K562 (cell line): ENCODE measurements around the gene RABL6. TPM values are rescaled to one million over a fixed set of nuclear protein-coding genes. Genes with fewer than 3 reads are reported as not detected.

Source experiments
- HMGXB4 ChIP-seq: sonication (generic); formaldehyde crosslinking; IDR thresholded peaks from 2 replicates; pipeline ENCODE4 v1.8.1; 2023; ENCODE audit warnings: mild to moderate bottlenecking, missing genetic modification reagents
- HOXB6 ChIP-seq: fragments of 250-450 bp; sonication (Bioruptor Pico); IDR thresholded peaks from 2 replicates; pipeline ENCODE4 v1.5.1; 2022; ENCODE audit warnings: mild to moderate bottlenecking, borderline replicate concordance
- MBD1 ChIP-seq: fragments of 250-450 bp; sonication (Bioruptor Pico); IDR thresholded peaks from 2 replicates; pipeline ENCODE4 v1.8.0; 2022; ENCODE audit warnings: inconsistent platforms
- MECOM ChIP-seq: fragments of 250-450 bp; sonication (Bioruptor Pico); IDR thresholded peaks from 2 replicates; pipeline ENCODE4 v1.8.0; 2022; ENCODE audit warnings: inconsistent platforms
- MTF1 ChIP-seq: fragments of 250-450 bp; sonication (Bioruptor Pico); IDR thresholded peaks from 2 replicates; pipeline ENCODE4 v1.9.0; 2021; ENCODE audit warnings: moderate library complexity, mild to moderate bottlenecking, inconsistent platforms, borderline replicate concordance
- MXI1 ChIP-seq: IDR thresholded peaks from 2 replicates; pipeline ENCODE4 v1.6.1; 2011; ENCODE audit warnings: low read depth, mild to moderate bottlenecking, improper control_type of control experiment, low read length
- MYC ChIP-seq, 2 experiments: fragments of 250-450 bp in 1 of 2; sonication (Bioruptor Pico) in 1 of 2; IDR thresholded peaks; 2 replicates each; pipeline versions ENCODE4 v1.5.1 to v1.6.1; 2012 to 2021; ENCODE audit warnings: low read depth in 2 of 2, borderline replicate concordance in 1 of 2, improper control_type of control experiment in 1 of 2, low read length in 1 of 2, mild to moderate bottlenecking in 1 of 2, moderate library complexity in 1 of 2
- PCBP1 ChIP-seq: fragments of 200-400 bp; formaldehyde crosslinking; IDR thresholded peaks from 2 replicates; pipeline ENCODE4 v1.6.1; 2018; ENCODE audit warnings: mild to moderate bottlenecking, low read depth, low read length; ENCODE audit not compliant: poor library complexity, severe bottlenecking
- POLR2B ChIP-seq: fragments of 450-650 bp; IDR thresholded peaks from 2 replicates; pipeline ENCODE4 v1.6.1; 2018; ENCODE audit warnings: low read depth; ENCODE audit not compliant: partially characterized antibody
- POLR2H ChIP-seq: IDR thresholded peaks from 2 replicates; pipeline ENCODE4 v1.6.1; 2016; ENCODE audit warnings: missing genetic modification characterization, low read depth, mild to moderate bottlenecking, control low read depth, missing compliant biosample characterization, moderate library complexity
- SMAD2 ChIP-seq: fragments of 150-350 bp; IDR thresholded peaks from 2 replicates; pipeline ENCODE4 v1.6.1; 2014; ENCODE audit warnings: low read depth, mild to moderate bottlenecking, low read length
- THAP7 ChIP-seq: fragments of 250-450 bp; sonication (Bioruptor Pico); IDR thresholded peaks from 2 replicates; pipeline ENCODE4 v1.5.0; 2021
- ZNF174 ChIP-seq: fragments of 250-450 bp; sonication (Bioruptor Pico); IDR thresholded peaks from 2 replicates; pipeline ENCODE4 v1.4.0; 2020; ENCODE audit warnings: mild to moderate bottlenecking
- ZNF436 ChIP-seq: fragments of 250-450, 450-650 bp; sonication (Bioruptor Pico); formaldehyde crosslinking; IDR thresholded peaks from 2 replicates; pipeline ENCODE4 v1.7.0; 2020; ENCODE audit warnings: mild to moderate bottlenecking
- polyA plus RNA-seq, 8 experiments: library from polyadenylated mRNA; depleted of rRNA in 4 of 8; stranded (reverse) in 5 of 8; unstranded in 3 of 8; fragments of >200 nt; fragmentation: Nextera tagmentation in 2 of 8; fragmentation: Illumina TruSeq in 1 of 8; extraction: Ambion mirVana in 2 of 8; extraction: Trizol in 1 of 8; gene quantifications; 2 replicates each; pipeline versions ENCODE4 v1.2.1 to v1.2.3, GENCODE V29; 2011 to 2014; ENCODE audit warnings: inconsistent platforms in 1 of 8, missing spikeins in 1 of 8
- total RNA-seq, 7 experiments: library from RNA; depleted of rRNA in 6 of 7; stranded (reverse); fragments of >200 nt in 6 of 7; fragmentation: Illumina TruSeq in 2 of 7; extraction: Trizol in 2 of 7; gene quantifications; 2 replicates each; pipeline versions ENCODE4 v1.2.1 to v1.2.3, GENCODE V29; 2011 to 2021; ENCODE audit warnings: low replicate concordance in 1 of 7

Gene RABL6
- total and polyA plus RNA-seq, 9 of the 15 experiments (the other 6 are each of a cell fraction or from before 2014, with no cell fraction given) = 5.6 to 181 (median 84.5) TPM

GRCh38 chr9:136769710-136770191, 38.0 kb upstream of the RABL6 start (continued):
- peak; percentile 59 for TF ChIP-seq MYC (IDR thresholded peaks at IDR 0.05; ENCODE audit: low read depth, low read length)
- no peak for TF ChIP-seq MYC (CRISPR knock-in tag; IDR thresholded peaks at IDR 0.05; ENCODE audit: borderline replicate concordance, low read depth)
- TF ChIP-seq POLR2B = no peak
- TF ChIP-seq PCBP1 = peak; percentile 39
- TF ChIP-seq POLR2H (tag) = no peak
- no peak for TF ChIP-seq MXI1
- TF ChIP-seq MTF1 = no peak
- no peak for TF ChIP-seq SMAD2
- TF ChIP-seq ZNF174 (CRISPR knock-in tag) = no peak
- TF ChIP-seq THAP7 (CRISPR knock-in tag) = no peak
- no peak for TF ChIP-seq ZNF436 (CRISPR knock-in tag)
- TF ChIP-seq HOXB6 (CRISPR knock-in tag) = no peak
- TF ChIP-seq HMGXB4 (CRISPR knock-in tag) = no peak
- TF ChIP-seq MECOM (CRISPR knock-in tag) = no peak
- no peak for TF ChIP-seq MBD1 (CRISPR knock-in tag)
